MM.1S (cell line): ENCODE results near the gene LRRC39.

Experiments
- DNase-seq: peaks from one replicate; pipeline ENCODE4 v3.0.0-alpha.2; 2015
- H2AFZ ChIP-seq: fragments of 300-600 bp; sonication (generic); 2 replicates; pipeline ENCODE4 v1.6.0; 2016; ENCODE audit warnings: antibody characterized with exemption, low read length
- H3F3A ChIP-seq: fragments of 300-600 bp; sonication (generic); 2 replicates; pipeline ENCODE4 v1.6.1; 2016; ENCODE audit warnings: mild to moderate bottlenecking, antibody characterized with exemption, low read length, moderate library complexity, mixed read lengths; ENCODE audit not compliant: insufficient read depth
- H3K27ac ChIP-seq: fragments of 300-600 bp; sonication (generic); 2 replicates; pipeline ENCODE4 v1.5.1; 2016; ENCODE audit warnings: mild to moderate bottlenecking, low read length
- H3K27me3 ChIP-seq: fragments of 300-600 bp; sonication (generic); replicated peaks from 2 replicates; pipeline ENCODE4 v1.6.0; 2016; ENCODE audit warnings: low read length; ENCODE audit not compliant: insufficient read depth
- H3K36me3 ChIP-seq: fragments of 300-600 bp; sonication (generic); replicated peaks from 2 replicates; pipeline ENCODE4 v1.6.1; 2016; ENCODE audit warnings: mild to moderate bottlenecking, low read length, mixed read lengths; ENCODE audit not compliant: insufficient read depth
- H3K4me1 ChIP-seq: fragments of 300-600 bp; sonication (generic); 2 replicates; pipeline ENCODE4 v1.6.1; 2016; ENCODE audit warnings: low read length, mixed read lengths
- H3K4me2 ChIP-seq: fragments of 300-600 bp; sonication (generic); 2 replicates; pipeline ENCODE4 v1.6.0; 2016; ENCODE audit warnings: low read depth, low read length
- H3K4me3 ChIP-seq: fragments of 300-600 bp; sonication (generic); 2 replicates; pipeline ENCODE4 v1.5.1; 2016; ENCODE audit warnings: low read length, mixed read lengths
- H3K79me2 ChIP-seq: fragments of 300-600 bp; sonication (generic); 2 replicates; pipeline ENCODE4 v1.6.1; 2016; ENCODE audit warnings: mixed run types, low read length, mixed read lengths
- H3K9ac ChIP-seq: fragments of 300-600 bp; sonication (generic); 2 replicates; pipeline ENCODE4 v1.6.1; 2016; ENCODE audit warnings: low read length, mixed read lengths
- H3K9me2 ChIP-seq: fragments of 300-600 bp; sonication (generic); replicated peaks from 2 replicates; pipeline ENCODE4 v1.6.1; 2016; ENCODE audit warnings: mild to moderate bottlenecking, low read length, mixed read lengths; ENCODE audit not compliant: insufficient read depth
- H3K9me3 ChIP-seq: fragments of 300-600 bp; sonication (generic); replicated peaks from 2 replicates; pipeline ENCODE4 v1.6.1; 2016; ENCODE audit warnings: mild to moderate bottlenecking, low read length, mixed read lengths; ENCODE audit not compliant: insufficient read depth
- H4K20me1 ChIP-seq: fragments of 300-600 bp; sonication (generic); 2 replicates; pipeline ENCODE4 v1.6.1; 2016; ENCODE audit warnings: mild to moderate bottlenecking, low read length, moderate library complexity, mixed read lengths; ENCODE audit not compliant: insufficient read depth
- CTCF ChIP-seq: fragments of 300-600 bp; sonication (generic); IDR thresholded peaks from 2 replicates; pipeline ENCODE4 v1.5.1; 2016; ENCODE audit warnings: antibody characterized with exemption, low read length, mixed read lengths
- EZH2 ChIP-seq: fragments of 300-600 bp; sonication (generic); optimal IDR thresholded peaks from 2 replicates; pipeline ENCODE3; 2017; ENCODE audit warnings: low read depth, mild to moderate bottlenecking, antibody characterized with exemption, low read length, mixed read lengths
- EZH2phosphoT487 ChIP-seq: fragments of 300-600 bp; sonication (generic); IDR thresholded peaks from 2 replicates; pipeline ENCODE4 v1.6.1; 2018; ENCODE audit warnings: antibody characterized with exemption, low read length

Gene LRRC39

DNA sequence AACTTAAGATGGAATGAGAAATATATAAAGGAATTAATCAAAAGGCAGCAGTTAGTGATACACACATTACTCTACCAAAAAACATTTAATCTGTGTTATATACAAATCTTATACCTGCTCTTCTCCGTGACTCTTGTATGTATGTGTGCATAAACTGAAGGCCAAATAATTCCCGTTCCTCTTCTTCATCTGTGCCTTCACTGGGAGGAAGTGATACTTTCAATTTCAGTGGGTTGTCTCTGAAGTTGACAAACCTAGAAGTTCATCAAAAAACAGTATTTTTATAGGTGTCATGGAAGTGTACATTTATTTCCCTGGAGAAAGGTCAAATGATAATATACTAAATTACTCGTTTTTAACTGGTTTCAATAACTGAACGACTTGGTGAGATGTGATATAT is 25.8 kb downstream of the LRRC39 start:
- Histone ChIP-seq H3K9me2 (no peaks in the 10 kb centered on the region), H3K36me3 (no peaks in the 10 kb centered on the region), H2AFZ (no peak overlapping the region), H3K4me2 (no peak overlapping the region), H3F3A (no peaks in the 10 kb centered on the region), H3K27me3 (no peaks in the 10 kb centered on the region), H3K79me2 (no peaks in the 10 kb centered on the region), H3K9ac (no peak overlapping the region), H3K9me3 (no peaks in the 10 kb centered on the region), H4K20me1 (no peaks in the 10 kb centered on the region), H3K4me3 (no peak overlapping the region), H3K4me1 (peaks cover 8% of the 10 kb centered on the region; the same call in 1 of the 2 replicates), H3K27ac (no peak overlapping the region)
- no peak for DNase-seq
- no peak for TF ChIP-seq EZH2
- TF ChIP-seq CTCF: no peak
- TF ChIP-seq EZH2phosphoT487: no peak

GRCh38 chr1:100151679-100152078 is 26.4 kb downstream of the LRRC39 start:
- Histone ChIP-seq H3K27ac (no peak overlapping the region), H4K20me1 (no peaks in the 10 kb centered on the region), H3K4me2 (no peak overlapping the region), H3K36me3 (no peaks in the 10 kb centered on the region), H3K9me3 (no peaks in the 10 kb centered on the region), H3K27me3 (no peaks in the 10 kb centered on the region), H2AFZ (no peak overlapping the region), H3K79me2 (no peaks in the 10 kb centered on the region), H3K4me3 (no peak overlapping the region), H3K9ac (no peak overlapping the region), H3K9me2 (no peaks in the 10 kb centered on the region), H3K4me1 (peaks cover 8% of the 10 kb centered on the region; the same call in 1 of the 2 replicates), H3F3A (no peaks in the 10 kb centered on the region)
- no peak for DNase-seq
- no peak for TF ChIP-seq EZH2
- TF ChIP-seq EZH2phosphoT487: no peak
- no peak for TF ChIP-seq CTCF

DNA sequence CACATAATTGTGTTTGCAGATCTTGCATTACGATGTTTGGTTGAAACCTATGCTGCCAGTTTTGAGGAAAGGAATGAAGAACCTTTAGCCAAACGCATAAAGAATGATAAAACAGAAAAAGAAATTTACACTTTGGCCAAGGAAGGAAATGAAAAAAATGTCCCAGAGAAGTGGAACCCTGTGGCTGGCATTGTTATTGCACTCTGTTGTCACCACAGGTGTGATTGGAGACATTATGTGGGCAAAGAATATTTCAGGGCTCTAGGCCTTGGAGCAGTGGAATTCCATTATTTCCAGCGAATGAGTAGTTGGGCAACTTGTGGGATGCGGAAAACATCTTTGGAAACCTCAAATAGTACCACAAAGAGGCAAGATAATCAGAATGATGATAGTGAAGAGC is 30.2 kb downstream of the LRRC39 start:
- H3K4me3 ChIP-seq: no peak overlapping the region
- no peak for DNase-seq
- no peaks in the 10 kb centered on the region for H4K20me1 ChIP-seq
- no peaks in the 10 kb centered on the region for H3K9me2 ChIP-seq
- no peak overlapping the region for H3K9ac ChIP-seq
- H3K4me2 ChIP-seq: no peak overlapping the region
- H3K36me3 ChIP-seq: no peaks in the 10 kb centered on the region
- no peaks in the 10 kb centered on the region for H3K9me3 ChIP-seq
- no peaks in the 10 kb centered on the region for H3K27me3 ChIP-seq
- H3K27ac ChIP-seq: no peak overlapping the region
- peaks cover 8% of the 10 kb centered on the region; the same call in 1 of the 2 replicates for H3K4me1 ChIP-seq
- no peak overlapping the region for H2AFZ ChIP-seq
- no peaks in the 10 kb centered on the region for H3K79me2 ChIP-seq
- TF ChIP-seq CTCF (no peak), EZH2phosphoT487 (no peak), EZH2 (no peak)
- H3F3A ChIP-seq: no peaks in the 10 kb centered on the region
